Ureter (tissue), 1 donor: Measurements from ENCODE around the gene RNF7. TPM values are rescaled to one million over a fixed set of nuclear protein-coding genes. Genes with fewer than 3 reads are reported as not detected.
A peak's percentile ranks its signal among the peaks of the same experiment; 100 is the strongest.
"Not testable (repeated sequence)": the region's sequence is repeated elsewhere in the genome, so short reads cannot be mapped to it uniquely, and the experiment has no call there.

Experiments
- DNase-seq: peaks from one replicate; pipeline ENCODE4 v3.0.0-alpha.2; 2020; ENCODE audit warnings: low spot score
- total RNA-seq: library from RNA; stranded (reverse); gene quantifications from one replicate; pipeline ENCODE4 v1.2.4, GENCODE V29; 2023
- donor health status: DM: yes; HTN: yes; CAD: no.

Gene RNF7
- total RNA-seq = 83.6 TPM

DNA sequence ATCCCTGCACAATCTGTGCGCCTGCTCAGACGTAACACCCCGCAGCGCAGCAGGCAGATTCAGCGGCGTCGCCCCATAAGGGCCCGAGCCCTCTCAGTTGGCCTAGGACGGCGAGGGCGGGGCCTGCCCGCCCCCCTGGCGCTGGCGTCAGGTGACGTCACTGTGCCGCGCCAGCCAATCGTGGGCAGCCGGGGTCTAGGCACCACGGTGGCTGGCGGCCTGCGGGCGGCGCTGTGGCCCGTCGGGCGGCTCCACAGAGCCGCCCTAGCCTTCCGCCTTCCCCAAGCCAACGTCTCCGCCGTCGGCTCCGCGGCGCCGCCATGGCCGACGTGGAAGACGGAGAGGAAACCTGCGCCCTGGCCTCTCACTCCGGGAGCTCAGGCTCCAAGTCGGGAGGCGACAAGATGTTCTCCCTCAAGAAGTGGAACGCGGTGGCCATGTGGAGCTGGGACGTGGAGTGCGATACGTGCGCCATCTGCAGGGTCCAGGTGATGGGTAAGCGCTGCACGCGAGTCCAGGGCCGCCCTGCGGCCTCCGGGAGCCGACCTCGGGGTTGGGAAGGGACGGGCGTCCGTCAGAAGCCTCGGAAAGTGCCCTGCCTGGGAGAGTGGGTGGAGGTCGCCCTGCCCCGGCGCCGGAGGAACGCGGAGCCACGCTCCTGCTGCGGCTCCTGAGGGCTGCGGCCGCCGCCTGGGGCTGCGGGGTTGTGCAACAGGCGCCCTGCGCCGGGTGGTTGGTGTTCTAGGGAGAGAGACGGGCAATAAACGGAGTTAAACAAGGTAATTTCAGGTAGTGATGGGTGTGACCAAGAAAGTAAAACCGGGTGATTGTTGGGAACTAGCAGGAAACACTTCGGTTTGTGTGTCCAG, at the start of gene RNF7:
RNF7 (plus strand) TSS at position 277 of the 869 bp plus-strand sequence; CDS start at position 321, 44 bp downstream.
- DNase-seq = peak; percentile 96

DNA sequence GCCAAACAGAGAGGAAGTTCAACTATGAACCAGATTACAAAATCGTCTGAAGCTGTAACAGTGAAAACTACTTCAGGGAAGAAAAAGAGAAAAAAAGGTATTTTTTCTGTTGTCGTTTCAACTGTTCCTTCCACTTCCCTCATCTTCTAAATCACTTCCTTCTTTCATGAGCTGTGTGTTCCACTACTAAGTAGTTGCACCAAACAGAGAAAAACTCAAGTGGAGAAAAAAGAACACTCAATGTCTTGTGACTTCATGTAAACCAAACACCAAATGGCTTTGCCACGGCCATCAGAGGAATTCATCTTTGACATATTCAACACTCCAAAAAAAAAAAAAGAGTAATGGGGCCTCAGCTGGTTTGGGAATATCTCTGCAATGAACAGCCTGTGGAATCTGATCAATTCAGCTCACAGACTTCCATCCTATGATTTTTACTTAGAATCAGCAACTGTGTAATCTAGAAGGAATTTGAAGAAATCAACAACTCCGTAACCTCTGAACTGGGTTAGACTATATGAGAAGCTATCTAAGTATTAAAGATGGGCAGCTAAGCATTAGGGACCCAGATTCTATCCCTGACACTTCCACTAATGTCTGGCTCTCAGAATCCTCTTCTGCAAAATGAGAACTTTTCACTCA, 47.5 kb upstream of the RNF7 start:
- DNase-seq = no peak

- DNase-seq = not testable (repeated sequence)
Observed at GRCh38 chr3:141691471-141691870, 46.6 kb upstream of the RNF7 start.

- not testable (repeated sequence) for DNase-seq
Observed at GRCh38 chr3:141692973-141693372, 45.1 kb upstream of the RNF7 start.

- no peak for DNase-seq
Observed at GRCh38 chr3:141699324-141699723, 38.8 kb upstream of the RNF7 start.

DNA sequence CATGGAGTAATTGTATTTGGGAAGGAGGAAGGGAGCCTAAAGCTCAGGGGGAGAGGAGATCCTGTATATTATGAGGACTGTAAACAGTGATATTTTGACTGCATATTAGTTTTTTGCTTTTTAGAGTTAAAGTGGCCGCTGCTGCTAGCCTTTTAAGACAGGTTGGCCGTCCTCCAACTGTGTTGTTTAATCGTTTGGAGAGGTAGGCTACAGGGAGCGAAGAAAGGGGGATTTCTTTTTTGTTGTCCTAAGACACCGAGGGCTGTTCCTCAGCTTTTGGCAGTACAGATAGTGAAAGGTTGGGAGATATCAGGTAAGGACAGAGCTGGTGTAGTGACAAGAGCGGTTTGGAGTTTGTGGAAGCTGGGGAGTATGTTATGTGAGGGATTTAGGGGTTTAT, 38.2 kb upstream of the RNF7 start:
- no peak for DNase-seq

DNA sequence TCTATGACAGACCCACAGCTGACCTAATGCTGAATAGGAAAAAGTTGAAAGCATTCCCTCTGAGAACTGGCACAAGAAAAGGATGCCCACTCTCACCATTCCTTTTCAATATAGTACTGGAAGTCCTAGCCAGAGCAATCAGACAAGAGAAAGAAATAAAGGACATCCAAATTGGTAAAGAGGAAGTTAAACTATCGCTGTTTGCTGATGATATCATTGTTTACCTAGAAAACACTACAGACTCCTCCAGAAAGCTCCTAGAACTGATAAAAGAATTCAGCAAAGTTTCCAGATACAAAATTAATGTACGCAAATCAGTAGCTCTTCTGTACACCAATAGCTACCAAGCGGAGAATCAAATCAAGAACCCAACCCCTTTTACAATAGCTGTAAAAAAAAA, 34.7 kb upstream of the RNF7 start:
- not testable (repeated sequence) for DNase-seq

DNA sequence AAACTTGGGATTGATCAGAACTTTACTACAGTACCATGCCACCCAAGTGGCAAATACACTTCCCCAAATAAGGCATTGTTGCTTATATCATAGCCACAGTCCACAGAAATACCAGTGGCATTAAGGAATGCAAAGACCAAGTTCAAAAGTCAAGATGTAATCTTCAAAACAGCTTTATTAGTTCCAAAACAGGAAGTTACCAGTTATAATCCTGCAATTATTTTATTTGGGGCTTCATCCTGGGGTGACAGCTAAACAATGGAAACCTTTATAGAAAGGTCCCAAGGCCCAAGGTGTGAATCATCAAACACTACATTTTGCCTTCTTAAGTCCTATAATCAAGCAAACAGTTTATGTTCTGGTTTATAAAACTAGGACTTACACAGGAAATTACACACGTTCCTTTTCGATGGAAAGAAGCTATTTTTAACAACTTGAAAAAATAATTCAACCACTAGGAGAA, 30.3 kb upstream of the RNF7 start:
- no peak for DNase-seq

DNA sequence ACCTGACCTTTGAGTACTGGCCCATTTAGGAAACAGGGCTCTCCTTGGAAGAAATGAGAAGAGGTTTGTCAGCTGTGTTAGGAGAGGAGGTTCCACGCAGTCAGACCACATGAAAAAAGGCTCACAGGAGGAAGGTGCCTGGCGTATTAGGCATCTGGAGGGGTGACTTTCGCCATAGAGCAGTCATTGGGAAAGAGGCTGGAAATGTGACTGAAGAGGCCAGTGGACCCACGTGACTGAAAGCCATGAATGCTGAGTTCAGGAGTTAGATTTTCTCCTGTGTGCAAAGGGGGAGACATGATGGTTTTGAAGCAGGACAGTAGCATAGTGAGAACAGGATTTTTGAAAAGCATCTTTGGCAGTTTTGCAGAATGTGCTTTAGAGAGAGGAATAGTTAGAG, 29.7 kb upstream of the RNF7 start:
- DNase-seq = no peak

GRCh38 chr3:141709126-141709770, 28.9 kb upstream of the RNF7 start:
- DNase-seq = no peak

- DNase-seq = no peak
Observed at GRCh38 chr3:141710121-141710520, 28.0 kb upstream of the RNF7 start.

- no peak for DNase-seq
Observed at GRCh38 chr3:141710888-141711616, 27.0 kb upstream of the RNF7 start.

DNA sequence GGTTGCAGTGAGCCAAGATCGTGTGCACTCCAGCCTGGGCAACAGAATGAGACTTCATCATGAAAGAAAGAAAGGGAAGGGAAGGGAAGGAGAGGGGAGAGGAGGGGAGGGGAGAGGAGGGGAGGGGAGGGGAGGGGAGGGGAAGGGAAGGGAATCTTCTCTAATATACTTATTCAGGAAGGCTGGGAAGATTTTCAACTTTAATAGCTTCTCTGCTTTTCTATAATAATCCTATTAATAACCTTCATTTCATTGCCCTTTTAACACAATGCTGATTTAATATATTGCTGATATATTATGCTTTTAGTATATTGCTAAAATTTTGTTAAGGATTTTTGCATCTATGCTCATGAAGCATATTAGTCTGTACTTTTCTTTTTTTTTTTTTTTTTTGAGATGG, 23.4 kb upstream of the RNF7 start:
- no peak for DNase-seq

DNA sequence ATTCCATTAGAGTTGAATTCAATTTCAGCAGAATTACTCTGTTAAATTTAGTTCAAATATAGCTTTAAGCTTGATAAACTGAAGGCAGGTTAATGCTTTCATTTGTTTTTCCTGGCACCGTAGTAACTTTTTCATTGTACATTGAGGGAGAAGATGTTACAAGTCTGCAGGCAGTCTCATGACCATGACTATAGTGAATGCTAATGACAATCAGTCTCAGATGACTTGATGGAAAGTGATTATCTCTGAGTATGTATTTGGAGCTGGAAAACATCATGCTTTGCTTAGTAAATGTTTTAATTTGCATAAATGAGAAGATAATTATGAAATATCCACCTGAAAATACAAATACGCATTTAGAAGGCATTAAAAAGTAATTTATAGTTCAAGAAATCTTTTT, 16.0 kb upstream of the RNF7 start:
- DNase-seq = no peak

DNA sequence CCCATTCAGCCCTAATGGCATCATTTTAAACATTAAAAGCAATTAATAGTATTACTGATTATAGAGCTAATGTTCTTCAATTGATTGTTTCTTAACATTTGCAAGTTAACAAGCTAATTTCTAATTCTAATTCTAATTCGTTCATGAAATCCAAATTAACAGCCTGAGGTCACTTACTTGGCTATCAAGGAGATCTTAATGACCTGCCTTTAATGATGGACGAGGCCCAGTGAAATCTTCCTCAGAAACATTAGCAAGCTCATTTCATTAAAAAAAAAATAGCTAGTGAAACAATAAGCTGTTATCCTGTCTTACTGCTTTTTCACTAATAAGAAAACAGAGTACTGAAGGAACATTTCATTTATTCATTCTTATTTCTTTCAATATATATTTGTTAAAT, 15.4 kb upstream of the RNF7 start:
- DNase-seq = no peak

GRCh38 chr3:141723255-141723654, 14.8 kb upstream of the RNF7 start:
- DNase-seq = no peak

GRCh38 chr3:141724186-141724585, 13.9 kb upstream of the RNF7 start:
- no peak for DNase-seq

DNA sequence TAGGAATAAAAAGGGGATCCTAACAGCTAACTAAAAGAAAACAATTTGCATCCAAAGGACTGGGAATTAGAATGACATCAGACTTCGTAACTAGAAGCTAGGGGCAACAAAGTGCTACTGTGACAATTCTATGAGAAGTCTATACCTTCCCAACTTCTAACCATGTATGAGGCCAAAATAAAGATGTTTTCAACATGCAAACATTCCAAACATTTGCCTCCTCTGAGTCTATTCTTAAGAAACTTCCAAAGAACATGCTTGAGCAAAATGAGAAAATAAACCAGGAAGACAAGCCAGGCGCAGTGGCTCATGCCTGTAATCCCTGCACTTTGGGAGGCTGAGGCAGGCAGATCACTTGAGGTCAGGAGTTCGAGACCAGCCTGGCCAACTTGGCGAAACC, 13.1 kb upstream of the RNF7 start:
- no peak for DNase-seq

DNA sequence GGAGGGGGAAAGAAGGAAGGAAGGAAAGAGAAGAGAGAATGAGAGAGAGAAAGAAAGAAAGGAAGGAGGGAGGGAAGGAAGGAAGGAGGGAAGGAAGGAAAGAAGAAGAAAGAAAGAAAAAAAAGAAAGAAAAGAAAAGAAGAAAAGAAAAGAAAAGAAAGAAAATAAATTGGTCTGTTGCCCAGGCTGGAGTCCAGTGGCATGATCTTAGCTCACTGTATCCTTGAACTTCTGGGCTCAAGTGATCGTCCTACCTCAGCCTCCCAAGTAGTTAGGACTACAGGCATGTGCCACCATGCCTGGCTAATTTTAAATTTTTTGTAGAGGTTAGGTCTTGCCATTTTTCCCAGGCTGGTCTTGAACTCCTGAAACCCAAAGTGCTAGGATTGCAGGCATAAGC, 11.6 kb upstream of the RNF7 start:
- no peak for DNase-seq

DNA sequence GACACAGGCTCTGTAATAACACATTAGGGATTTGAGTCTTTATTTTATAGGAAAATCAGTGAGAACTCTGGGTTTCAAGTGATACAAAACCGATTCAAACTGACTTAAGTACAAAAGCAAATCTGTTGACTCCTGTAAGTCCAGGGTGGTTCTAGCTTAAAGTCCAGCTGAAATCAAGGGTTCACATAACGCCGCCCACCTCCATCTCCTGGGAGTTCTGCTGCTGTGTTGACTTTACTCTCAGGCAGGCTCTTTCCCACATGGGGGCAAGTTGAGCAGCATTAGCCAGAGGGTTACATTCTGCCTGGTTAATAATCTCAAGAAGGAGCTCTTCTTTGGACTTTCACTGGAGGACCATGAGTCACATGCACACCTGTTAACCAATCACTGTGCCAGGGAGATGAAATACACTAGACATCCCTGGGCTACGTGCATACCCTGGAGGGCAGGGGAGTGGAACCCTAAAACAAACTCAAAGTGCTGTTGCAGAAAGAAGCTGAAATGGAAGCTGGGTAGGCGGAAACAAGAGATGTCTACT, 9.7 kb upstream of the RNF7 start:
- DNase-seq = no peak

DNA sequence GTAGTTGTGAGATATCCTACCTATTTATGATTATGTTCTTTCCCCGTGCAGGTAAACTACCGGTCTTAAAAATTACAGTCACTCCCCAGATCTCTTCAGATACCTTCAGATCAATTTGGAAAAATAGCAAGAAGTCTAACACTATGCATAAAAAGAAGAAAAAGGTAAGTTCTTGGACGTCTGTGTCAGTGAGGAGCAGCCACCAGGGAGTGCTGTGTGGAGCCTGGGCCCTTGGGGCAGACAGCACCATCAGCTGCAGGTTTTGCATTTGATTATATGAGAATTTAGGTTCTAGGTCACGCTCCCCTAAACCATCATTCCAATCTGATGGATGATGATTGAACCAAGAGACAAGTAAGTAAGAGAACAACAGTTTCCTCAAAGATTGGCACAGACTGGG, 8.9 kb upstream of the RNF7 start:
- no peak for DNase-seq

- DNase-seq = no peak
Observed at GRCh38 chr3:141735176-141735575, 2.9 kb upstream of the RNF7 start.
